Psoas muscle (tissue), 8 donors: ENCODE data around the gene TOR3A. TPM values are rescaled to one million over a fixed set of nuclear protein-coding genes. Genes with fewer than 3 reads are reported as not detected.

ENCODE experiments used
- ATAC-seq, 4 donors: fragments of 200-7000 bp; cut with Tn5 transposase; one replicate each; pipeline ENCODE4 v1.9.1; 2020; ENCODE audit warnings: moderate library complexity in 3 of 4, mild to moderate bottlenecking in 2 of 4
- DNase-seq, 2 donors: peaks; one replicate each; pipeline ENCODE4 v3.0.0-alpha.2; 2020
- H3K27ac ChIP-seq: fragments of 200-600 bp; one replicate; pipeline ENCODE4 v1.8.0; 2022
- H3K27me3 ChIP-seq, 3 donors: fragments of 200-600 bp in 1 of 3; one replicate each; pipeline versions ENCODE4 v1.6.1 to v1.8.0; 2013 to 2022; ENCODE audit warnings: low read length in 2 of 3, mild to moderate bottlenecking in 2 of 3, moderate library complexity in 1 of 3; ENCODE audit not compliant: insufficient read depth in 3 of 3
- H3K36me3 ChIP-seq, 2 donors: fragments of 200-600 bp in 1 of 2; one replicate each; pipeline versions ENCODE4 v1.6.1 to v1.8.0; 2013 to 2022; ENCODE audit warnings: low read depth in 1 of 2, mild to moderate bottlenecking in 1 of 2, moderate library complexity in 1 of 2; ENCODE audit not compliant: insufficient read depth in 1 of 2
- H3K4me1 ChIP-seq: fragments of 200-600 bp; one replicate; pipeline ENCODE4 v1.8.0; 2022
- H3K4me3 ChIP-seq: fragments of 200-600 bp; one replicate; pipeline ENCODE4 v1.8.0; 2022; ENCODE audit warnings: mild to moderate bottlenecking
- H3K9me3 ChIP-seq: fragments of 200-600 bp; one replicate; pipeline ENCODE4 v1.8.0; 2022
- CTCF ChIP-seq: fragments of 200-600 bp; IDR thresholded peaks from one replicate; pipeline ENCODE4 v1.8.0; 2022; ENCODE audit warnings: antibody characterized with exemption
- WGBS, 3 donors: extraction: QIAGEN DNeasy Blood & Tissue Kit; methylation state at CpG; one replicate each; pipeline versions ENCODE4 v1.1.6 to v1.1.7; 2013; 5-methylcytosine and 5-hydroxymethylcytosine counted together
- intact Hi-C, 2 donors: fragments of 100-400 bp; cut with DNase I; formaldehyde crosslinking; loops; one replicate each; pipeline versions ENCODE4 v1.11.0 to v1.14.2; 2022
- polyA plus RNA-seq, 3 donors: library from polyadenylated mRNA; stranded (reverse); fragments of 200-250 nt; gene quantifications; one replicate each; pipeline ENCODE4 v1.2.3, GENCODE V29; 2013
- total RNA-seq, 4 donors: library from RNA; stranded (reverse); fragmentation: NEBNext Ultra II Directional in 2 of 4; extraction: Animal tissue kit (Norgen Biotek cat#: 25700) in 2 of 4; gene quantifications; one replicate each; pipeline versions ENCODE4 v1.2.1 to v1.2.4, GENCODE V29; 2021 to 2023
- donor health status: healthy with polysubstance abuse.
- donor health status: DM: no; HTN: no; CAD: no; lungs with moderate emphysema.
- donor health status: Bipolar disorder and iron deficiency.
- donor health status: healthy.
- donor health status: DM: yes; HTN: yes; CAD: no.
- donor health status: DM: no; HTN: no; CAD: no.
- donor health status: DM: no; HTN: no; CAD: no.
- donor health status: DM: yes; HTN: yes; CAD: no.

TOR3A gene
- total and polyA plus RNA-seq, 7 donors = 13.5 to 36.0 (median 23.0) TPM

DNA sequence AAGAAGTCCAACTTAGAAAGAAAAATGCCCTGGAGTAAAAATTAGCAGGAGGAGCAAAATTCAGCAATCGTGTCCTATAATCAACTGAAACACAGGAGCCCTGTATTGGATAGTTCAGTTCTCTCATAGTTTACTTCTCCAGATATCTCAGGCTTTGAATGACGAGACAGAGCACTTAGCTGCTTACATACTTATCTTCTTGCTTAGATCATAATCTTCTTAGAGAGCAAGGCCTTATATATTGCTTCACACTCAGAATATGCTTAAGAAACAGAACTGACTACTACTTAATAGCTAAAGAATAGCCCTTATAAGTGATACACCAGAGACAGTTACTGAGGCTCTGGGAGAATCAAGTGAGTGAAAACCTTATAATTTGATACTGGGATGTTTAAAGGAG lies 38.9 kb downstream of the TOR3A start:
- intact Hi-C loops = loop anchor here (2.0 to 10.0 kb wide), 3 partner anchors 72 to 174 kb away; partner anchors contain the start of gene SOAT1 (in 1 of the 2)
- WGBS, 3 donors = 88 to 92% (median 90%) methylated on average over 2 of the region's 2 CpGs
- Histone ChIP-seq H3K27me3 (no peaks in the 10 kb centered on the region), H3K9me3 (no peaks in the 10 kb centered on the region), H3K27ac (no peak overlapping the region), H3K4me1 (no peaks in the 10 kb centered on the region), H3K36me3 (peaks cover 11 to 64% of the 10 kb centered on the region in 2 donors), H3K4me3 (no peak overlapping the region)
- TF ChIP-seq CTCF = no peak
- DNase-seq (no peak), ATAC-seq (no peak)

DNA sequence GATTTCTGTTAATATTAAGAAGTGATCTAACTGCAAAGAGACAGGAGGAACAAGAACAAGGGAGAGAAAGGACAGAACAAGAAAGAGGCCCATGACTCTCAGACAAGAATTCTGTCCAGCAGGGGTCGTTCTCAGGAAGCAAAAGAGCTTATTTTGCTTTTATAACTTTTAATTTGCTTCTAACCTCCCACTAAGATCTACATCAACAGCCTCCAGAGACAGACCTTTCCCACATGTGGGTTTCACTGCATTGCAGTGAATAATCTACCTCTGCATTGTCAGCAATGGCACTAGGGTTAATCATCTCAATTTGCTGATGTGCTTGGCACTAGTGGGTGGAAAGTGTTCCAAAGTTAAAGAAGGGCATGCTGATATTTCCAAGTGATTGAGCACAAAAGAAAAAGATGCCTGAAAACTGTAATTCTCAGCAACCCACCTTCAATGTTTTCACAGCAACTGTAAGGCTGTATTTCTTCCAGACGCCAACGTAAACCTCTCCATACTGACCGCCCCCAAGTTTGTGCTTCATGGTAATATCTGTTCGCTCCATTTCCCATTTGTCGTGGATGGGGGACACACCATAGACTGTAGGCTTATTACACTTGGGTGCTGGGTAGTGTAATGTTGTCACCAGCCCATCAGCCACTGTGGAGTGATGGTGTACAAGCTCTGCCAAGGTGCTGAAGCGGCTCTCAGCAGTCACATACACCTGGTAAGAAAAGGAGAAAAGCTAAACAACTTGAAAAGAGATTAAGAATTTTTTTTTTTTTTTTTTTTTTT lies 39.5 kb downstream of the TOR3A start:
- H3K36me3 ChIP-seq = peaks cover 13 to 62% of the 10 kb centered on the region in 2 donors
- ATAC-seq = peak in 2 of 4 donors; percentile 53 to 79
- WGBS, 3 donors = 84 to 88% (median 86%) methylated on average over 7 of the region's 7 CpGs

DNA sequence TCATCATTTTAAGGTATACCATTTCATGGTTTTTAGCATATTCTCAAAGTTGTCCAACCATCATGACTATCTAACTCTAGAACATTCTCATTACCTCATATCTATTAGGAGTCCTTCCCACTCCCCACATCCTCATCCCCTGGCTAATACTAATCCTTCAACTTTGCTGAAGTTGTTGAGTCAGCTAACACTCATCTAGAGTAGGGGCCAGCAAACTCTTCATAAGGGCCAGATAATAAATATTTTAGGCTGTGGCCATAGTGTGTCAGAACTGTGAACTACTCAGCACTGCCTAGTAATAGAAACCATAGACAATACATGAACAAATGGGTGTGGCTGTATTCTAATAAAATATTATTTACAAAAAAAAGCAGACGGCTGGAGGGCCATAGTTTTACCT lies 43.0 kb downstream of the TOR3A start:
- no peak overlapping the region for H3K27ac ChIP-seq
- no peak for TF ChIP-seq CTCF
- intact Hi-C loops = loop anchor here (5.0 to 10.0 kb wide), 2 partner anchors 67 to 170 kb away; partner anchors contain the start of gene SOAT1 (in 1 of the 2)

More for the DNA sequence above, 39.5 kb downstream of the TOR3A start:
- H3K4me1 ChIP-seq = no peaks in the 10 kb centered on the region
- no peaks in the 10 kb centered on the region for H3K9me3 ChIP-seq
- intact Hi-C loops = loop anchor here (2.0 to 10.0 kb wide), 3 partner anchors 71 to 173 kb away; partner anchors contain the start of gene SOAT1 (in 1 of the 2)
- no peaks in the 10 kb centered on the region for H3K27me3 ChIP-seq
- no peak overlapping the region for H3K27ac ChIP-seq
- TF ChIP-seq CTCF = peak; percentile 62
- DNase-seq = no peak
- H3K4me3 ChIP-seq = no peak overlapping the region

GRCh38 chr1:179126338-179127060 lies 44.6 kb downstream of the TOR3A start:
- intact Hi-C loops = loop anchor here in 1 of 2 donors (10.0 kb wide), 1 partner anchor 168 kb away; the partner anchor contains the start of gene SOAT1
- no peak for TF ChIP-seq CTCF
- WGBS, 3 donors = 76 to 78% (median 76%) methylated on average over 8 of the region's 8 CpGs
- ATAC-seq (peak in 1 of 4 donors; percentile 25), DNase-seq (peak in 1 of 2 donors; percentile 29)
- Histone ChIP-seq H3K27me3 (no peaks in the 10 kb centered on the region), H3K4me1 (no peaks in the 10 kb centered on the region), H3K9me3 (no peaks in the 10 kb centered on the region), H3K4me3 (no peak overlapping the region), H3K27ac (no peak overlapping the region), H3K36me3 (peaks cover 4 to 29% of the 10 kb centered on the region in 2 donors)

More for the DNA sequence above, 43.0 kb downstream of the TOR3A start:
- WGBS, 3 donors = 84 to 96% (median 88%) methylated on average over 1 of the region's 1 CpG
- H3K4me1 ChIP-seq = no peaks in the 10 kb centered on the region
- H3K4me3 ChIP-seq = no peak overlapping the region
- ATAC-seq (no peak), DNase-seq (no peak)
- H3K9me3 ChIP-seq = no peaks in the 10 kb centered on the region
- no peaks in the 10 kb centered on the region for H3K27me3 ChIP-seq
- H3K36me3 ChIP-seq = peaks cover 11 to 38% of the 10 kb centered on the region in 2 donors
